ENCODE measurements around the gene AKT3.

GRCh38 chr1:243730487-243731150, 119.4 kb downstream of the AKT3 start:
- no peak for TF ChIP-seq POLR2AphosphoS5 (IDR thresholded peaks at IDR 0.05; ENCODE audit: low read depth, low read length)
- TF ChIP-seq REST (IDR thresholded peaks at IDR 0.05; ENCODE audit: insufficient read depth in 1 of 2, low read depth in 2 of 2, low read length in 2 of 2) = no peak
- no peak for TF ChIP-seq FOXP2 (optimal IDR thresholded peaks at IDR 0.05; ENCODE audit: borderline replicate concordance, extremely low read depth, extremely low read length, insufficient read depth)
- no peak for TF ChIP-seq SIN3A (IDR thresholded peaks at IDR 0.05; ENCODE audit: borderline replicate concordance, insufficient read depth, low read length)
